Subcutaneous abdominal adipose tissue (tissue), 5 donors: ENCODE results near the gene NCK2.
"Not testable (repeated sequence)": the region's sequence is repeated elsewhere in the genome, so short reads cannot be mapped to it uniquely, and the experiment has no call there.

ENCODE experiments used
- H3K27ac ChIP-seq: one replicate; pipeline ENCODE4 v1.7.0; 2013; ENCODE audit warnings: low read depth, mild to moderate bottlenecking, inconsistent platforms, low read length, moderate library complexity
- H3K27me3 ChIP-seq, 5 donors: one replicate each; pipeline ENCODE4 v1.7.0; 2013; ENCODE audit warnings: low read length in 5 of 5, inconsistent platforms in 1 of 5; ENCODE audit not compliant: control insufficient read depth in 5 of 5, insufficient read depth in 4 of 5
- H3K36me3 ChIP-seq, 5 donors: one replicate each; pipeline ENCODE4 v1.7.0; 2013; ENCODE audit warnings: low read length in 5 of 5; ENCODE audit not compliant: control insufficient read depth in 5 of 5, insufficient read depth in 5 of 5
- H3K4me1 ChIP-seq, 5 donors: one replicate each; pipeline ENCODE4 v1.7.0; 2013; ENCODE audit warnings: low read length in 5 of 5, mild to moderate bottlenecking in 3 of 5, moderate library complexity in 1 of 5; ENCODE audit not compliant: control insufficient read depth in 5 of 5, insufficient read depth in 5 of 5
- H3K4me3 ChIP-seq, 5 donors: one replicate each; pipeline ENCODE4 v1.7.0; 2013; ENCODE audit warnings: low read length in 5 of 5, low read depth in 1 of 5
- H3K9ac ChIP-seq, 5 donors: one replicate each; pipeline ENCODE4 v1.7.0; 2013; ENCODE audit warnings: low read length in 5 of 5, mild to moderate bottlenecking in 4 of 5, moderate library complexity in 3 of 5
- H3K9me3 ChIP-seq, 5 donors: one replicate each; pipeline ENCODE4 v1.7.0; 2013; ENCODE audit warnings: low read length in 5 of 5; ENCODE audit not compliant: control insufficient read depth in 5 of 5
- donor health status: healthy.
- donor health status: healthy.
- donor health status: healthy.
- donor health status: healthy.
- donor health status: healthy.

NCK2 gene

DNA sequence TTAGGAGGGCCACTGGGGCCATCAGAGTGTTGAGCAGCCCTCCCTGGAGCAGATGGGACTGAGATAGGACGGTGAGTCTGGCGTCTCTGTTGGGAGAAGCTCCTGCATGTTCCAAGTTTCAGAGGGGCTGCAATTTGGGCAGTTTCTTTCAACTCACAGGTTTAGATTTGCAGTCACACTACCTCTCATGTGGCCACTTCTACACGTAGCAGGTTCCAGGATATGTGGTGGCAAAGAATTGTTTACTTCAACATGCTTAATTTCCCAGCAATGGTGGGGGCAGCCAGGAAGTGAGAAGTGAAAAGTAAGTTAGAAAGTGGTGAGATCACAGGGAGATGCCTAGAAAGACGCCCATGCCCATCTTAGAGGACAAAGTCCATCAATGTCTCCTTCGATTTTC is 9.3 kb downstream of the NCK2 start:
- H3K4me1 ChIP-seq, result peaks cover 2 to 47% (median 14%) of the 10 kb centered on the region in 5 donors

DNA sequence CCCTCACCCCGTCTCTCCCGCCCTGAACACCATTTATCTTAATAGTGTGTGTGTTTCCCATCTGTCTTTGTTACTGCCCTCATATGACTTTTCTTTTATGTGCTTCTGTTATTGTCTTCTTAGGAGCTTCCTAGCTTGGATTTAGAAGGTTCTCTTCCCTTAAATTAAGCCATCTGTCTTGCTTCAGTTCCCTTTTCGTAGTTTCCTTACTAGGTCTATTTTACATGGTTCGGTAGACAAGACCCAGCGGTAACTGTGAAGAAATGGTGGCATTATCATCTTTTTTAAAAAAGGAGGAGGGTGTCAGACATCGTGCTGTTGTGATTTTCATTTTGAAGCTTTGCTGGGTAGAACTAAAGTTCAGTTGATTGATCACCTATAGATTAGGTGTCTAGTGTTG is 10.3 kb downstream of the NCK2 start:
- Histone ChIP-seq H3K4me1 (peaks cover 2 to 37% (median 11%) of the 10 kb centered on the region in 5 donors), H3K4me3 (no peak overlapping the region), H3K9ac (no peak overlapping the region), H3K27ac (no peak overlapping the region), H3K27me3 (no peaks in the 10 kb centered on the region), H3K36me3 (no peaks in the 10 kb centered on the region), H3K9me3 (no peaks in the 10 kb centered on the region)

More for the DNA sequence above, 9.3 kb downstream of the NCK2 start:
- Histone ChIP-seq H3K36me3 (no peaks in the 10 kb centered on the region), H3K4me3 (no peak overlapping the region), H3K9ac (no peak overlapping the region), H3K27ac (no peak overlapping the region), H3K9me3 (no peaks in the 10 kb centered on the region), H3K27me3 (no peaks in the 10 kb centered on the region)

DNA sequence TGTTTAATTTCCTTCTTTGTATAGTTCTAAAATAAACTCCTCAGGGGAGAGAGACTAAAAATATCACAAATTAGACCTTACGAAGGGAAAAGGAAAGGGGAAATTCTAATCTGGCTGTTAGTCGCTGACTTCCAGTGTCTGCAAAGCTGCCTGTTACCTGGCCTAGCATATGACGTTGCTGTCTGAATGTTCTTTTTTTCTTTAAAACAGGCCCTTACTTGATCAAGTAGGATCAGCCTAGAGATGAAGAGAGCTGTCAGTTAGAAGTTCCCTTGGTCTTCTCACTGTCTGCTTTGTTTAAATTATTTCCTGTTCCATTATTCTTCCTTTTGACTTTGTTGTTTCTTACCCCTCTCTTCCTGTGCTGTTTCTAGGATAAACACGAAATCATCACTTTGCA is 11.2 kb downstream of the NCK2 start:
- Histone ChIP-seq H3K27ac (no peak overlapping the region), H3K27me3 (no peaks in the 10 kb centered on the region), H3K36me3 (no peaks in the 10 kb centered on the region), H3K9ac (no peak overlapping the region), H3K4me1 (peaks cover 2 to 35% (median 6%) of the 10 kb centered on the region in 5 donors), H3K9me3 (no peaks in the 10 kb centered on the region), H3K4me3 (no peak overlapping the region)

DNA sequence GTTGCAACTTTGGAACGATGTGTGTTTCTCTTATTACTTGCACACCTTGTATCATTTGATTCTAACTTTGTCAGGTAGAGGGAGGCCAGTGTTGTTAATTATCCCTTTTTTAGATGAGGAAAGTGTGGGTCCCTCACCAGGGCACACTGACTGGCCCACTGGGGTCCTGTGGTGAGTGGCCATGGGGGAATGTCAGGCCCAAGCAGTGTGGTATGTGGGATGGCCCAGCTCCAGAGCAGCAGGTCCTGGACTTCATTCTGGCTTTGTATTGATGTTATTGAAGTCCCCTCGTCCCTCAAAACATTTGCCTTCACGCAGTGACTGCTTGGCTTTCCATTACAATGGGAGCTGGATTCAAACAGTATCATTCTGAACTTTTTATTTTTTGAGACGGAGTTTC is 11.7 kb downstream of the NCK2 start:
- Histone ChIP-seq H3K4me1 (peaks cover 2 to 41% (median 6%) of the 10 kb centered on the region in 5 donors), H3K9ac (no peak overlapping the region), H3K4me3 (no peak overlapping the region), H3K27me3 (no peaks in the 10 kb centered on the region), H3K9me3 (no peaks in the 10 kb centered on the region), H3K36me3 (no peaks in the 10 kb centered on the region), H3K27ac (no peak overlapping the region)

DNA sequence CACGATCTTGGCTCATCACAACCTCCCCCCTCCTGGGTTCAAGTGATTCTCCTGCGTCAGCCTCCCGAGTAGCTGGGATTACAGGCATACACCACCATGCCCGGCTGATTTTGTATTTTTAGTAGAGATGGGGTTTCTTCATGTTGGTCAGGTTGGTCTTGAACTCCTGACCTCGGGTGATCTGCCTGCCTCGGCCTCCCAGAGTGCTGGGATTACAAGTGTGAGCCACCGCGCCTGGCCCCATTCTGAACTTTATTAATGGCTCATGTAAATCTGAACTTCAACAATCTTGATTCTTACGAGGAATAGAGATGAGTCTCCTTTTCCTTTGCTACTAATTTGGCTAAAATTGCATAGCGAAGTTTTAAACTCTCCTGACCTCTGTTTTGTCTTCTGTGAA is 12.2 kb downstream of the NCK2 start:
- peaks cover 2 to 41% (median 6%) of the 10 kb centered on the region in 5 donors for H3K4me1 ChIP-seq
- H3K9me3 ChIP-seq, H3K27me3 ChIP-seq, H3K4me3 ChIP-seq, H3K36me3 ChIP-seq, H3K9ac ChIP-seq, H3K27ac ChIP-seq: not testable (repeated sequence)

DNA sequence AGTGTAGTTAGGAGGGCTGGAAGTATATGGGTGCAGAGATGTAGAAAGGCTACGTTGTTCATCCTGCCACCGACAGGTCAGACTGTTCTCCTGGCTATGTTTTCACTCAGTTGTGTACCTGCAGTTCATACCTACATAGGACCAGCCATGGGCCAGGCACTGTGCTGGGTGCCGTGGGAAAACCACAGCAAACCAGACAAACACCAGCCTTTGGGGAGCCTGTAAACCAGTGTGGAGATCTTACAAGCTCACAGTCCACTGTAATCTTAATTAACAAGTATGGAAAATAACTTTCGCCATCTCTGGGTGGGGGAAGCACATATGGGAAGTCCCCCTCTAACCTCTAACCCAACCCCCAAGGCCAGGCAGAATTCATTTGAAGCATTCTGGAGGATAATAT is 12.7 kb downstream of the NCK2 start:
- H3K36me3 ChIP-seq, result no peaks in the 10 kb centered on the region
- H3K27ac ChIP-seq, result no peak overlapping the region
- H3K9me3 ChIP-seq, result no peaks in the 10 kb centered on the region
- no peaks in the 10 kb centered on the region for H3K27me3 ChIP-seq
- H3K4me3 ChIP-seq, result no peak overlapping the region
- H3K4me1 ChIP-seq, result peaks cover 2 to 41% (median 10%) of the 10 kb centered on the region in 5 donors
- no peak overlapping the region for H3K9ac ChIP-seq

DNA sequence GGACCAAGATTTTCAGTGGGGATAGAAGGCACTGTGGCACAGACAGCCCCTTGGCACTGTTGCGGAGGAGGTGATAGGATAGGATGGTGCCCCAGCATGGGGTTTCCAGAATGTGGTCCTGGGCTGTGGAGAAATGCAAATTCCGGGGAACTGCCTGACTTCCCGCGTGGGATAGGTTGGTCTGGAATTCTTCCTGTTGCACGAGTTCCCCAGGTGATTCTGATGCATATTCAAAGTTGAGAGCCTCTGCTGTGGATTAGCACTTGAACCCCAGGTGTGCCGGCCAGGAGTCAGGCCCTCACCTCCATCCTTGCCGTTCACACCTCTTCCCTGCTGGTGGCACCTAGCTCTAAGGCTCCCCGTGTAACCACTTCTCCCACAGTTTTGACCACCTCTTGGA is 15.5 kb downstream of the NCK2 start:
- Histone ChIP-seq H3K27me3 (no peaks in the 10 kb centered on the region), H3K4me1 (peaks cover 0 to 22% (median 8%) of the 10 kb centered on the region in 5 donors), H3K9ac (no peak overlapping the region), H3K4me3 (no peak overlapping the region), H3K9me3 (no peaks in the 10 kb centered on the region), H3K27ac (no peak overlapping the region), H3K36me3 (no peaks in the 10 kb centered on the region)

DNA sequence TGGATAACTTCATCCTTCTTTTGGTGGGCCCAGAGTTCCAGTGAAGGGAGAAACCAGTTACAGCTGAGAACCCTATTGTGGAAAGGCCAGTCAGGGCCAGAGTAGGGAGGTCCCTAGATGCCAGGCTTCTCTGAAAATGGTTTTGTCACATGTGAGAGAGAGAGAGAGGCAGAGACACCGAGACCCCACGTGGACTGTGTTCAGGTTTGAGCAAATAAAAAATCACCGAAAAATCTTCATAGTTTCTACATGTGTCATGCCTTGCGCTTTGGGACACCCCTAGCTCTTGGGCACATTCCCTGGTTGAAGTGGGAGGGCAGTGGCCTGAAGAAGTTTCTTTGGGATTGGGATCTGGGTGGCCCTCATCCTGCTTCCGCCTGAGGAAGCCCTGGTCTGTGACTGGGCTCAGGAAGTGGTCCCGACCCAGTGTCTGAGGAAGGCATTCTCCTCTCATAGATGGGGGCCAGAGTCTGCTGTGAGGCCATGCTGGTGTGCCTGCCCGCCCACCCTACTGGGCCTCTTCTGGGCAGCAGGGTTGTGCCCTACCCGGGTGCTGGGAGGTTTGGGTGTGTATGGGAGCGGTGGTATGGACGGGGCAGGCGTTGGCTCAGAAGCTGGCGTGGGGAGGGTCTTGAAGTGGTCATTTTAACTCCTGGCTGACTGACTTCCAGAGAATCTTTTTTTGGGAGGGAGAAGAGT is 16.1 kb downstream of the NCK2 start:
- H3K36me3 ChIP-seq, result no peaks in the 10 kb centered on the region
- H3K4me3 ChIP-seq, result no peak overlapping the region
- no peak overlapping the region for H3K27ac ChIP-seq
- H3K9me3 ChIP-seq, result no peaks in the 10 kb centered on the region
- H3K9ac ChIP-seq, result no peak overlapping the region
- H3K4me1 ChIP-seq, result peaks cover 0 to 16% (median 6%) of the 10 kb centered on the region in 5 donors
- no peaks in the 10 kb centered on the region for H3K27me3 ChIP-seq

DNA sequence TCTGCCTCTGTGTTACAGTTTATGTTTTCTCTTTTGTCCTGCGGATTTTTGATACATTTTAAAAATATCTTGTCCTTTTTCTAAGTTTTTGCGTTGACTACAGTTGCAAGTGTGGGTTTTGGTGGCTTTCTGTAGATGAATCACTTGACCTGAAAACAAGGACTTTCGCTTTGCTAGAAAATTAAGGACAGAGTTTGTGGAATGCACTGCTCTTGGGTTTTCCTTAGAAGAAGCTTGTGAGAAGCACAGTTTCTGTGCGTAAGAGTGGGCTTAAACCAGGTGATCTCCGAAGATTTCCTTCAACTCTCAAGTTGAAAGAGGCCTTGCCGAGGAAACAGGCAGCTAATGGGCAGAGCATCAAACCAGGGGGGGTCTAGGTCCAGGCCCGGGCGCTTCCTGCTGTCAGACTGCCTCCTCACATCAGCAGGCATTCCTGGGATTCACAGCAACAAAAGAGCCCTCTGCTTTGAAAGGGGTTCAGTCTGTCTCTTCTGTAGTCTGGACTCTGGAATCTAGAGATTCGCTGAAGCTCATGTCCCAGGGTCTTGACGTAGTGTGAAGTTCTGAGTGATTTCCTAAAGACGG is 17.3 kb downstream of the NCK2 start:
- peaks cover 0 to 8% (median 2%) of the 10 kb centered on the region in 5 donors for H3K36me3 ChIP-seq
- peaks cover 0 to 7% (median 6%) of the 10 kb centered on the region in 5 donors for H3K4me1 ChIP-seq
- H3K9ac ChIP-seq, result peak overlapping the region in 2 of 5 donors; percentile 33 to 44
- no peak overlapping the region for H3K27ac ChIP-seq
- no peaks in the 10 kb centered on the region for H3K27me3 ChIP-seq
- no peak overlapping the region for H3K4me3 ChIP-seq
- no peaks in the 10 kb centered on the region for H3K9me3 ChIP-seq

DNA sequence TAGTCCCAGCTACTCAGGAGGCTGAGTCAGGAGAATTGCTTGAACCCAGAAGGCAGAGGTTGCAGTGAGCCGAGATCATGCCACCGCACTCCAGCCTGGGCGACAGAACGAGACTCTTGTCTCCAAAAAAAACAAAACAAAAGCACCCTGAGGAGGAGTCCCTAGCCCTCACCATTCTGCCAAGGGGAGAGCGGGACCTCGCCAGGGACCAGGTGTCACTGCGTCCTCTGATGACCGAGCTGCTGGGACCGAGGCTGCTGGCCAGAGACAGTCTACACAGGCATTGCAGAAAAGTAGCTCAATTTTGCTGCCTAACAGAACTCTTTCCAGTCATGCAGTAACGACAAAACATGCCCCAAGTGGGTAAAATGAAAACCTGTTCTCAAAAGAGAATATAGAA is 18.4 kb downstream of the NCK2 start:
- Histone ChIP-seq H3K9ac (no peak overlapping the region), H3K4me3 (no peak overlapping the region), H3K27ac (no peak overlapping the region), H3K36me3 (peaks cover 0 to 12% (median 4%) of the 10 kb centered on the region in 5 donors), H3K27me3 (no peaks in the 10 kb centered on the region), H3K4me1 (peaks cover 0 to 7% (median 6%) of the 10 kb centered on the region in 5 donors), H3K9me3 (no peaks in the 10 kb centered on the region)
